Prostate gland (tissue), 2 donors: ENCODE results near the gene LLPH.

Source experiments
- POLR2A ChIP-seq: fragments of 450-650 bp; IDR thresholded peaks from one replicate; pipeline ENCODE4 v1.6.1; 2016; ENCODE audit warnings: antibody characterized with exemption, mild to moderate bottlenecking
- TF ChIP-seq, protein P1 (sequence below), 4 experiments: fragments of 200-600 bp in 2 of 4; fragments of 450-650 bp in 2 of 4; sonication (generic) in 2 of 4; IDR thresholded peaks; 1 replicate in 3 of 4; 2 replicates in 1 of 4; pipeline ENCODE4 v1.5.1; 2016 to 2019; ENCODE audit warnings: antibody characterized with exemption in 4 of 4, mild to moderate bottlenecking in 2 of 4, moderate library complexity in 2 of 4

DNA sequence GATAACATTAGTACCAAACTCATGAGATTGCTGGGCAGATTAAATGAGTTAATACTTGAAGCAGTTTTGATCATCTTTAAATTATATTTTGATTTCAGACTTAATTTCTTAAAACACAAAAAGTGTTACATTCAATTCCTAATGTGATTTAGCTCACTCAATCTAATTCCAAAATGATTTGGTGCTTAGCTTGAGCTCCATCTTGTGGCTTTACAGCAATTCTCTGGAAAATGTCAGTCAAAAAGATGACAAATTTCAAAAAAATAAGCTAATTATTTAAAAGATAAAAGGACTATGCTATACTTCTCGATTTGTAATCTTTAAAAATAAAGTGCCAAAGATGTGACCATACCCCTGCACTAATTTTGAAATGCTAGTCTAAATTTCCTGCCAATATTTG lies 10.1 kb downstream of the LLPH start:
- TF ChIP-seq, protein P1, sequence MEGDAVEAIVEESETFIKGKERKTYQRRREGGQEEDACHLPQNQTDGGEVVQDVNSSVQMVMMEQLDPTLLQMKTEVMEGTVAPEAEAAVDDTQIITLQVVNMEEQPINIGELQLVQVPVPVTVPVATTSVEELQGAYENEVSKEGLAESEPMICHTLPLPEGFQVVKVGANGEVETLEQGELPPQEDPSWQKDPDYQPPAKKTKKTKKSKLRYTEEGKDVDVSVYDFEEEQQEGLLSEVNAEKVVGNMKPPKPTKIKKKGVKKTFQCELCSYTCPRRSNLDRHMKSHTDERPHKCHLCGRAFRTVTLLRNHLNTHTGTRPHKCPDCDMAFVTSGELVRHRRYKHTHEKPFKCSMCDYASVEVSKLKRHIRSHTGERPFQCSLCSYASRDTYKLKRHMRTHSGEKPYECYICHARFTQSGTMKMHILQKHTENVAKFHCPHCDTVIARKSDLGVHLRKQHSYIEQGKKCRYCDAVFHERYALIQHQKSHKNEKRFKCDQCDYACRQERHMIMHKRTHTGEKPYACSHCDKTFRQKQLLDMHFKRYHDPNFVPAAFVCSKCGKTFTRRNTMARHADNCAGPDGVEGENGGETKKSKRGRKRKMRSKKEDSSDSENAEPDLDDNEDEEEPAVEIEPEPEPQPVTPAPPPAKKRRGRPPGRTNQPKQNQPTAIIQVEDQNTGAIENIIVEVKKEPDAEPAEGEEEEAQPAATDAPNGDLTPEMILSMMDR (IDR thresholded peaks at IDR 0.05): no peak
- TF ChIP-seq POLR2A: no peak
